GM19452 (cell line): ENCODE data around the gene TJAP1.
"Not testable (repeated sequence)": the region's sequence is repeated elsewhere in the genome, so short reads cannot be mapped to it uniquely, and the experiment has no call there.

Experiments
- ATAC-seq: cut with Tn5 transposase; IDR thresholded peaks from one replicate; pipeline ENCODE4 v1.9.1; 2021; ENCODE audit not compliant: unreplicated experiment

The TJAP1 gene

GRCh38 chr6:43478008-43478372 lies 620 bp downstream of the TJAP1 start:
- no peak for ATAC-seq

- no peak for ATAC-seq
Observed at GRCh38 chr6:43481075-43481474, 3.7 kb downstream of the TJAP1 start.

- no peak for ATAC-seq
Observed at GRCh38 chr6:43481591-43482236, 4.3 kb downstream of the TJAP1 start.

- no peak for ATAC-seq
Observed at GRCh38 chr6:43488667-43489276, 11.4 kb downstream of the TJAP1 start.

- ATAC-seq, result no peak
Observed at GRCh38 chr6:43489277-43490072, 12.1 kb downstream of the TJAP1 start.

GRCh38 chr6:43490523-43490939 lies 13.2 kb downstream of the TJAP1 start:
- no peak for ATAC-seq

GRCh38 chr6:43491750-43492661 lies 14.6 kb downstream of the TJAP1 start:
- ATAC-seq, result no peak

- ATAC-seq, result no peak
Observed at GRCh38 chr6:43492673-43493072, 15.3 kb downstream of the TJAP1 start.

- ATAC-seq, result no peak
Observed at GRCh38 chr6:43493230-43493629, 15.9 kb downstream of the TJAP1 start.

- ATAC-seq, result no peak
Observed at GRCh38 chr6:43493833-43494232, 16.5 kb downstream of the TJAP1 start.

- ATAC-seq, result no peak
Observed at GRCh38 chr6:43494321-43494720, 17.0 kb downstream of the TJAP1 start.

GRCh38 chr6:43494766-43495165 lies 17.4 kb downstream of the TJAP1 start:
- no peak for ATAC-seq

GRCh38 chr6:43495409-43495941 lies 18.1 kb downstream of the TJAP1 start:
- no peak for ATAC-seq

GRCh38 chr6:43496370-43497128 lies 19.2 kb downstream of the TJAP1 start:
- no peak for ATAC-seq

GRCh38 chr6:43497129-43497396 lies 19.7 kb downstream of the TJAP1 start:
- no peak for ATAC-seq

- no peak for ATAC-seq
Observed at GRCh38 chr6:43497689-43498088, 20.3 kb downstream of the TJAP1 start.

- not testable (repeated sequence) for ATAC-seq
Observed at GRCh38 chr6:43498291-43498690, 20.9 kb downstream of the TJAP1 start.

- ATAC-seq, result no peak
Observed at GRCh38 chr6:43499028-43499815, 21.9 kb downstream of the TJAP1 start.

- ATAC-seq, result no peak
Observed at GRCh38 chr6:43500921-43501320, 23.6 kb downstream of the TJAP1 start.

GRCh38 chr6:43502666-43503065 lies 25.3 kb downstream of the TJAP1 start:
- ATAC-seq, result no peak
